Endothelial cell of umbilical vein (primary cell): ENCODE measurements around the gene COQ8B. TPM values are rescaled to one million over a fixed set of nuclear protein-coding genes. Genes with fewer than 3 reads are reported as not detected.

Experiments used
- BruUV-seq: library from RNA; stranded (reverse); fragments of 400-500 nt; replicated peaks from 2 replicates; lab custom pipeline; 2021; lab: Mats Ljungman, UMichigan
- CTCF ChIA-PET: fragments of 300-600, 350-600 bp; sonication (Branson Sonifier 250); formaldehyde crosslinking; loops from one replicate; lab custom pipeline; 2021; ENCODE audit warnings: antibody characterized with exemption, inconsistent platforms; lab: Charles Lee
- POLR2A ChIA-PET: fragments of 300-600, 350-600 bp; sonication (Branson Sonifier 250); formaldehyde crosslinking; loops from one replicate; lab custom pipeline; 2021; ENCODE audit warnings: antibody characterized with exemption, inconsistent platforms; lab: Charles Lee
- DNase-seq: peaks from one replicate; pipeline ENCODE4 v3.0.0-alpha.2; 2011; ENCODE audit warnings: low read depth, low spot score
- FAIRE-seq: peaks from 2 replicates; lab custom pipeline; 2011; peaks lifted over from hg19 to GRCh38; lab: Jason Lieb, UNC
- H2AFZ ChIP-seq: 2 replicates; pipeline ENCODE4 v1.6.0; 2012; ENCODE audit warnings: low read depth, low read length, control low read depth, inconsistent platforms
- H3K27ac ChIP-seq: 2 replicates; pipeline ENCODE4 v1.5.1; 2011; ENCODE audit warnings: low read depth, mild to moderate bottlenecking, control low read depth, low read length, moderate library complexity; ENCODE audit not compliant: insufficient read depth
- H3K27me3 ChIP-seq, 2 experiments: 2 replicates each; pipeline versions ENCODE4 v1.6.0 to v1.6.1; 2011; ENCODE audit warnings: low read length in 2 of 2, mixed read lengths in 1 of 2; ENCODE audit not compliant: control insufficient read depth in 2 of 2, insufficient read depth in 2 of 2
- H3K36me3 ChIP-seq, 2 experiments: 2 replicates in 1 of 2; 3 replicates in 1 of 2; pipeline ENCODE4 v1.5.1; 2011; ENCODE audit warnings: low read length in 2 of 2, mild to moderate bottlenecking in 1 of 2, moderate library complexity in 1 of 2; ENCODE audit not compliant: control insufficient read depth in 2 of 2, insufficient read depth in 2 of 2; ENCODE audit errors: extremely low read depth in 1 of 2
- H3K4me1 ChIP-seq: 3 replicates; pipeline ENCODE4 v1.5.1; 2011; ENCODE audit warnings: mild to moderate bottlenecking, low read length; ENCODE audit not compliant: control insufficient read depth, insufficient read depth; ENCODE audit errors: extremely low read depth
- H3K4me2 ChIP-seq: 2 replicates; pipeline ENCODE4 v1.6.1; 2011; ENCODE audit warnings: low read length, control low read depth, mixed read lengths; ENCODE audit not compliant: insufficient read depth
- H3K4me3 ChIP-seq, 3 experiments: fragments of 200-600 bp in 1 of 3; sonication (generic), shearing (Covaris generic) in 1 of 3; replicated peaks in 1 of 3; 2 replicates each; pipeline ENCODE4 v1.5.1; 2011 to 2016; ENCODE audit warnings: control low read depth in 3 of 3, low read length in 3 of 3, mild to moderate bottlenecking in 2 of 3, inconsistent platforms in 1 of 3, low read depth in 1 of 3, moderate library complexity in 1 of 3; ENCODE audit not compliant: insufficient read depth in 1 of 3
- H3K79me2 ChIP-seq: 2 replicates; pipeline ENCODE4 v1.6.0; 2012; ENCODE audit warnings: low read length, inconsistent platforms; ENCODE audit not compliant: control insufficient read depth, insufficient read depth
- H3K9ac ChIP-seq: replicated peaks from 2 replicates; pipeline ENCODE3; 2011; ENCODE audit warnings: low read length, control low read depth; ENCODE audit not compliant: insufficient read depth; ENCODE audit errors: extremely low read depth
- H3K9me1 ChIP-seq: replicated peaks from 3 replicates; pipeline ENCODE4 v1.6.0; 2011; ENCODE audit warnings: mild to moderate bottlenecking, low read length; ENCODE audit not compliant: control insufficient read depth, insufficient read depth; ENCODE audit errors: extremely low read depth
- H3K9me3 ChIP-seq: replicated peaks from 2 replicates; pipeline ENCODE4 v1.5.1; 2012; ENCODE audit warnings: low read length, inconsistent platforms; ENCODE audit not compliant: control insufficient read depth, insufficient read depth
- H4K20me1 ChIP-seq: replicated peaks from 2 replicates; pipeline ENCODE3; 2011; ENCODE audit warnings: mild to moderate bottlenecking, low read length; ENCODE audit not compliant: control insufficient read depth, insufficient read depth; ENCODE audit errors: extremely low read depth
- EZH2 ChIP-seq: IDR thresholded peaks from 2 replicates; pipeline ENCODE4 v1.6.1; 2012; ENCODE audit warnings: borderline replicate concordance, low read depth, mild to moderate bottlenecking, moderate library complexity, low read length, inconsistent platforms; ENCODE audit not compliant: severe bottlenecking
- FOS ChIP-seq: IDR thresholded peaks from 2 replicates; pipeline ENCODE4 v1.6.1; 2011; ENCODE audit warnings: mild to moderate bottlenecking, low read length, moderate library complexity, borderline replicate concordance; ENCODE audit not compliant: insufficient read depth
- JUN ChIP-seq: IDR thresholded peaks from 2 replicates; pipeline ENCODE4 v1.6.1; 2011; ENCODE audit warnings: borderline replicate concordance, low read depth; ENCODE audit not compliant: insufficient read length, insufficient read depth
- MYC ChIP-seq: IDR thresholded peaks from one replicate; pipeline ENCODE4 v1.6.1; 2011; ENCODE audit warnings: mild to moderate bottlenecking, low read depth, low read length
- POLR2A ChIP-seq: IDR thresholded peaks from 2 replicates; pipeline ENCODE4 v1.6.1; 2012; ENCODE audit warnings: low read depth, mild to moderate bottlenecking, control low read depth, low read length
- dilution Hi-C: fragments of 300-500 bp; cut with MboI; formaldehyde crosslinking; loops from one replicate; pipeline ENCODE4 v1.15.0; 2019; ENCODE audit warnings: low sequenced_read_pairs; ENCODE audit not compliant: extremely low pct_ligation_motif_present
- intact Hi-C: fragments of 100-400 bp; cut with micrococcal nuclease; formaldehyde crosslinking; loops from one replicate; pipeline ENCODE4 v1.10.0; 2022
- polyA plus RNA-seq, 4 experiments: library from polyadenylated mRNA; depleted of rRNA in 3 of 4; stranded (reverse) in 3 of 4; unstranded in 1 of 4; fragments of >200 nt; gene quantifications; 2 replicates each; pipeline versions ENCODE4 v1.2.1 to v1.2.3, GENCODE V29; 2011 to 2012; ENCODE audit warnings: missing spikeins in 1 of 4
- small RNA-seq: library from RNA; depleted of rRNA; stranded (forward); fragments of <200 nt; gene quantifications from one replicate; pipeline ENCODE3, GENCODE V24; 2012; ENCODE audit warnings: low replicate concordance, low read depth; ENCODE audit not compliant: insufficient read depth, insufficient read length
- total RNA-seq: library from RNA; stranded (reverse); gene quantifications from 2 replicates; pipeline ENCODE4 v1.2.3, GENCODE V29; 2021
- TF ChIP-seq, protein P1 (sequence below): IDR thresholded peaks from 2 replicates; pipeline ENCODE4 v1.6.1; 2011; ENCODE audit not compliant: insufficient read depth, insufficient read length
- TF ChIP-seq, protein P2 (sequence below), 2 donors: IDR thresholded peaks; 1 replicate in 1 of 2; 2 replicates in 1 of 2; pipeline ENCODE4 v1.5.1; 2011; ENCODE audit warnings: low read length in 2 of 2, mild to moderate bottlenecking in 2 of 2, moderate library complexity in 2 of 2, control low read depth in 1 of 2, inconsistent platforms in 1 of 2, low read depth in 1 of 2; ENCODE audit not compliant: insufficient read depth in 1 of 2; ENCODE audit errors: extremely low read depth in 1 of 2

COQ8B gene
- total and polyA plus RNA-seq, 2 donors (not counting 3 experiments of a cell fraction or from before 2014, with no cell fraction given): 16.2 to 19.2 TPM

GRCh38 chr19:40642051-40642706 lies 74.5 kb downstream of the COQ8B start:
- no peak for DNase-seq
- H3K9me3 ChIP-seq: no peaks in the 10 kb centered on the region
- BruUV-seq: no TSS peak
- no peaks in the 10 kb centered on the region for H3K36me3 ChIP-seq
- no peaks in the 10 kb centered on the region for H3K27me3 ChIP-seq
- H3K27ac ChIP-seq: no peak overlapping the region
- H3K4me3 ChIP-seq: no peak overlapping the region
- intact Hi-C loops: no loop called here
- H4K20me1 ChIP-seq: no peaks in the 10 kb centered on the region
- CTCF ChIA-PET: interaction anchor here (0.6 to 5.2 kb wide), 2 partner anchors 7 to 348 kb away, joined by 3 to 81 read pairs; no protein-coding TSS in a partner anchor
- no peak for FAIRE-seq
- TF ChIP-seq, protein P1, sequence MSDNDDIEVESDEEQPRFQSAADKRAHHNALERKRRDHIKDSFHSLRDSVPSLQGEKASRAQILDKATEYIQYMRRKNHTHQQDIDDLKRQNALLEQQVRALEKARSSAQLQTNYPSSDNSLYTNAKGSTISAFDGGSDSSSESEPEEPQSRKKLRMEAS: no peak
- TF ChIP-seq MYC: no peak
- TF ChIP-seq EZH2: no peak
- TF ChIP-seq POLR2A: no peak
- no peak for TF ChIP-seq FOS
- TF ChIP-seq JUN: no peak
- TF ChIP-seq, protein P2, sequence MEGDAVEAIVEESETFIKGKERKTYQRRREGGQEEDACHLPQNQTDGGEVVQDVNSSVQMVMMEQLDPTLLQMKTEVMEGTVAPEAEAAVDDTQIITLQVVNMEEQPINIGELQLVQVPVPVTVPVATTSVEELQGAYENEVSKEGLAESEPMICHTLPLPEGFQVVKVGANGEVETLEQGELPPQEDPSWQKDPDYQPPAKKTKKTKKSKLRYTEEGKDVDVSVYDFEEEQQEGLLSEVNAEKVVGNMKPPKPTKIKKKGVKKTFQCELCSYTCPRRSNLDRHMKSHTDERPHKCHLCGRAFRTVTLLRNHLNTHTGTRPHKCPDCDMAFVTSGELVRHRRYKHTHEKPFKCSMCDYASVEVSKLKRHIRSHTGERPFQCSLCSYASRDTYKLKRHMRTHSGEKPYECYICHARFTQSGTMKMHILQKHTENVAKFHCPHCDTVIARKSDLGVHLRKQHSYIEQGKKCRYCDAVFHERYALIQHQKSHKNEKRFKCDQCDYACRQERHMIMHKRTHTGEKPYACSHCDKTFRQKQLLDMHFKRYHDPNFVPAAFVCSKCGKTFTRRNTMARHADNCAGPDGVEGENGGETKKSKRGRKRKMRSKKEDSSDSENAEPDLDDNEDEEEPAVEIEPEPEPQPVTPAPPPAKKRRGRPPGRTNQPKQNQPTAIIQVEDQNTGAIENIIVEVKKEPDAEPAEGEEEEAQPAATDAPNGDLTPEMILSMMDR (IDR thresholded peaks at IDR 0.05; ENCODE audit: extremely low read depth in 1 of 2, insufficient read depth in 1 of 2, low read depth in 1 of 2, low read length in 2 of 2): no peak
- dilution Hi-C loops: no loop called here
- H3K4me1 ChIP-seq: peaks cover 27% of the 10 kb centered on the region
- no peaks in the 10 kb centered on the region for H3K9me1 ChIP-seq
- H3K79me2 ChIP-seq: no peaks in the 10 kb centered on the region
- no peak overlapping the region for H2AFZ ChIP-seq
- POLR2A ChIA-PET: no interaction called here
- no peak overlapping the region for H3K4me2 ChIP-seq
- H3K9ac ChIP-seq: no peak overlapping the region

Small RNAs within 50 kb of the gene (small RNA-seq; reads per million reads assigned to genes)
- not detected for gene RNU6-195P

Other genes with a start within 250 kb of the COQ8B start
- gene SPTBN4, start 249.9 kb downstream of the COQ8B start, total RNA-seq: not detected in 2 replicates
- 0.03 and 0.33 TPM in 2 replicates for gene SPTBN4, start 249.9 kb downstream of the COQ8B start, polyA plus RNA-seq
- 100 and 106 TPM in 2 replicates for gene SHKBP1, start 140.0 kb downstream of the COQ8B start, total RNA-seq
- gene SHKBP1, start 140.0 kb downstream of the COQ8B start, polyA plus RNA-seq: 113 and 171 TPM in 2 replicates
- 38.0 and 67.4 TPM in 2 replicates for gene LTBP4, start 115.5 kb downstream of the COQ8B start, total RNA-seq
- 25.9 and 31.4 TPM in 2 replicates for gene LTBP4, start 115.5 kb downstream of the COQ8B start, polyA plus RNA-seq
- 46.7 and 47.4 TPM in 2 replicates for gene NUMBL, start 26.2 kb downstream of the COQ8B start, total RNA-seq
- 21.5 and 31.5 TPM in 2 replicates for gene NUMBL, start 26.2 kb downstream of the COQ8B start, polyA plus RNA-seq
- gene ITPKC, start 226 bp upstream of the COQ8B start, total RNA-seq: 16.1 and 16.9 TPM in 2 replicates
- 7.2 and 7.3 TPM in 2 replicates for gene ITPKC, start 226 bp upstream of the COQ8B start, polyA plus RNA-seq
- gene ACTMAP, start 33.6 kb upstream of the COQ8B start, total RNA-seq: 7.7 and 9.1 TPM in 2 replicates
- 5.2 and 5.3 TPM in 2 replicates for gene ACTMAP, start 33.6 kb upstream of the COQ8B start, polyA plus RNA-seq
- gene SNRPA, start 34.3 kb upstream of the COQ8B start, total RNA-seq: 131 and 139 TPM in 2 replicates
- 84.6 and 109 TPM in 2 replicates for gene SNRPA, start 34.3 kb upstream of the COQ8B start, polyA plus RNA-seq
- not detected in 2 replicates for gene MIA, start 58.6 kb upstream of the COQ8B start, total RNA-seq
- 0.32 TPM in 1 of 2 replicates, not detected in the other for gene MIA, start 58.6 kb upstream of the COQ8B start, polyA plus RNA-seq
- gene RAB4B, start 61.4 kb upstream of the COQ8B start, total RNA-seq: 31.4 and 33.6 TPM in 2 replicates
- gene RAB4B, start 61.4 kb upstream of the COQ8B start, polyA plus RNA-seq: 61.0 and 65.8 TPM in 2 replicates
- gene EGLN2, start 82.3 kb upstream of the COQ8B start, total RNA-seq: 147 and 152 TPM in 2 replicates
- gene EGLN2, start 82.3 kb upstream of the COQ8B start, polyA plus RNA-seq: 118 and 124 TPM in 2 replicates
- gene CYP2A6, start 133.6 kb upstream of the COQ8B start, total RNA-seq: not detected in 2 replicates
- not detected in 2 replicates for gene CYP2A6, start 133.6 kb upstream of the COQ8B start, polyA plus RNA-seq
- not detected in 2 replicates for gene CYP2A7, start 165.3 kb upstream of the COQ8B start, total RNA-seq
- not detected in 2 replicates for gene CYP2A7, start 165.3 kb upstream of the COQ8B start, polyA plus RNA-seq